OCI-LY3 (cell line): ENCODE measurements around the gene MORF4L2.

Experiments
- H2AFZ ChIP-seq: fragments of 200-600, 300-600 bp; shearing (Covaris generic); 2 replicates; pipeline ENCODE4 v1.6.0; 2014; ENCODE audit warnings: antibody characterized with exemption, low read depth, low read length
- H3K27ac ChIP-seq: fragments of 200-600, 300-600 bp; sonication (generic); 2 replicates; pipeline ENCODE4 v1.5.1; 2014; ENCODE audit warnings: mild to moderate bottlenecking, low read length, moderate library complexity, mixed read lengths
- H3K27me3 ChIP-seq: fragments of 200-600, 300-600 bp; sonication (generic); 2 replicates; pipeline ENCODE4 v1.6.1; 2014; ENCODE audit warnings: low read depth, low read length, mixed read lengths
- H3K36me3 ChIP-seq: fragments of 200-600, 300-600 bp; sonication (generic); replicated peaks from 2 replicates; pipeline ENCODE3; 2014; ENCODE audit warnings: low read depth, low read length, mixed read lengths
- H3K4me1 ChIP-seq: fragments of 300-600, 200-600 bp; sonication (generic); 2 replicates; pipeline ENCODE4 v1.6.1; 2014; ENCODE audit warnings: low read length, mixed read lengths
- H3K4me2 ChIP-seq: fragments of 200-600, 300-600 bp; sonication (generic); 2 replicates; pipeline ENCODE4 v1.6.1; 2014; ENCODE audit warnings: low read length, mixed read lengths
- H3K4me3 ChIP-seq: fragments of 300-600, 200-600 bp; sonication (generic); 2 replicates; pipeline ENCODE4 v1.5.1; 2014; ENCODE audit warnings: antibody characterized with exemption, mild to moderate bottlenecking, low read length, moderate library complexity
- H3K79me2 ChIP-seq: fragments of 300-600, 200-600 bp; shearing (Covaris generic); 2 replicates; pipeline ENCODE4 v1.6.1; 2014; ENCODE audit warnings: mild to moderate bottlenecking, low read length, mixed read lengths
- H3K9ac ChIP-seq: fragments of 300-600, 200-600 bp; shearing (Covaris generic); 2 replicates; pipeline ENCODE4 v1.6.0; 2014; ENCODE audit warnings: mild to moderate bottlenecking, low read length, moderate library complexity
- H3K9me3 ChIP-seq: fragments of 200-600, 300-600 bp; shearing (Covaris generic); 2 replicates; pipeline ENCODE4 v1.6.1; 2014; ENCODE audit warnings: low read length, mixed read lengths; ENCODE audit not compliant: insufficient read depth
- H4K20me1 ChIP-seq: fragments of 200-600, 300-600 bp; sonication (generic); 2 replicates; pipeline ENCODE4 v1.6.1; 2016; ENCODE audit warnings: low read length, mixed read lengths; ENCODE audit not compliant: insufficient read depth
- CTCF ChIP-seq: fragments of 200-600, 300-600 bp; sonication (generic); IDR thresholded peaks from 2 replicates; pipeline ENCODE4 v1.5.1; 2014; ENCODE audit warnings: antibody characterized with exemption, low read length, low read depth
- EZH2phosphoT487 ChIP-seq: fragments of 200-600 bp; shearing (Covaris generic); IDR thresholded peaks from 2 replicates; pipeline ENCODE4 v1.6.1; 2018; ENCODE audit warnings: antibody characterized with exemption, mixed run types, low read depth

Gene MORF4L2

GRCh38 chrX:103685396-103685795 lies 1.1 kb downstream of the MORF4L2 start:
- H3K4me1 ChIP-seq: peaks cover 14% of the 10 kb centered on the region
- H4K20me1 ChIP-seq: 0 out of 2 replicates have a peak, but pooled peaks cover 5% of the 10 kb centered on the region
- H3K36me3 ChIP-seq: peaks cover 32% of the 10 kb centered on the region
- peak overlapping the region; percentile 66 for H3K4me2 ChIP-seq
- peak overlapping the region; percentile 98 for H3K9ac ChIP-seq
- H3K79me2 ChIP-seq: peaks cover 38% of the 10 kb centered on the region
- no peak overlapping the region for H2AFZ ChIP-seq
- TF ChIP-seq CTCF (no peak), EZH2phosphoT487 (no peak)
- H3K27me3 ChIP-seq: no peaks in the 10 kb centered on the region
- H3K9me3 ChIP-seq: no peaks in the 10 kb centered on the region
- H3K27ac ChIP-seq: peak overlapping the region; percentile 86
- peak overlapping the region; percentile 98 for H3K4me3 ChIP-seq

- H3K4me1 ChIP-seq: peaks cover 6% of the 10 kb centered on the region; the same call in 1 of the 2 replicates
- H2AFZ ChIP-seq: no peak overlapping the region
- no peaks in the 10 kb centered on the region for H3K27me3 ChIP-seq
- peaks cover 33% of the 10 kb centered on the region for H3K79me2 ChIP-seq
- TF ChIP-seq CTCF (no peak), EZH2phosphoT487 (no peak)
- H4K20me1 ChIP-seq: peaks cover 5% of the 10 kb centered on the region; the same call in 1 of the 2 replicates
- no peak overlapping the region for H3K9ac ChIP-seq
- H3K4me3 ChIP-seq: no peak overlapping the region
- H3K9me3 ChIP-seq: no peaks in the 10 kb centered on the region
- no peak overlapping the region for H3K4me2 ChIP-seq
- peaks cover 59% of the 10 kb centered on the region for H3K36me3 ChIP-seq
- H3K27ac ChIP-seq: no peak overlapping the region
These were observed 5.1 kb downstream of the MORF4L2 start for GRCh38 chrX:103681443-103681842.

GRCh38 chrX:103678199-103678993 lies 8.1 kb downstream of the MORF4L2 start:
- Histone ChIP-seq H3K79me2 (peaks cover 3% of the 10 kb centered on the region; the same call in 1 of the 2 replicates), H3K36me3 (peaks cover 55% of the 10 kb centered on the region), H3K4me2 (no peak overlapping the region), H3K9me3 (no peaks in the 10 kb centered on the region), H2AFZ (no peak overlapping the region), H3K27me3 (no peaks in the 10 kb centered on the region), H3K9ac (no peak overlapping the region), H3K27ac (no peak overlapping the region), H4K20me1 (peaks cover 11% of the 10 kb centered on the region; the same call in 1 of the 2 replicates), H3K4me1 (no peaks in the 10 kb centered on the region), H3K4me3 (no peak overlapping the region)
- TF ChIP-seq EZH2phosphoT487 (no peak), CTCF (no peak)

- Histone ChIP-seq H4K20me1 (peaks cover 11% of the 10 kb centered on the region; the same call in 1 of the 2 replicates), H3K27ac (no peak overlapping the region), H2AFZ (no peak overlapping the region), H3K9ac (no peak overlapping the region), H3K27me3 (no peaks in the 10 kb centered on the region), H3K4me1 (no peaks in the 10 kb centered on the region), H3K9me3 (no peaks in the 10 kb centered on the region), H3K4me2 (no peak overlapping the region), H3K79me2 (0 out of 2 replicates have a peak, but pooled peaks cover 3% of the 10 kb centered on the region), H3K36me3 (peaks cover 35% of the 10 kb centered on the region), H3K4me3 (no peak overlapping the region)
- TF ChIP-seq EZH2phosphoT487 (no peak), CTCF (no peak)
These were observed 11.7 kb downstream of the MORF4L2 start for GRCh38 chrX:103674531-103675454.
